IMR-90 (cell line): ENCODE results near the gene NYAP1. TPM values are rescaled to one million over a fixed set of nuclear protein-coding genes. Genes with fewer than 3 reads are reported as not detected.
A peak's percentile ranks its signal among the peaks of the same experiment; 100 is the strongest.

Experiments used
- ATAC-seq: fragments of 200-7000 bp; cut with Tn5 transposase; 2 replicates; pipeline ENCODE4 v1.9.1; 2020; ENCODE audit warnings: low read depth, mild to moderate bottlenecking, moderate library complexity
- BruUV-seq: library from RNA; stranded (reverse); fragments of 400-500 nt; replicated peaks from 2 replicates; lab custom pipeline; 2021; lab: Mats Ljungman, UMichigan
- CTCF ChIA-PET: fragments of 300-600 bp; formaldehyde crosslinking; extraction: SDS; loops from one replicate; lab custom pipeline; 2021; ENCODE audit warnings: antibody characterized with exemption; lab: Yijun Ruan, JAX
- POLR2A ChIA-PET: fragments of 300-600 bp; sonication (Branson Sonifier 250); formaldehyde crosslinking; loops from one replicate; lab custom pipeline; 2022; ENCODE audit warnings: antibody characterized with exemption; ENCODE audit not compliant: unreplicated experiment; lab: Charles Lee
- DNase-seq: peaks from one replicate; pipeline ENCODE4 v3.0.0; 2013
- H2AFZ ChIP-seq: replicated peaks from 2 replicates; pipeline ENCODE3; 2013; ENCODE audit warnings: low read length, mild to moderate bottlenecking; ENCODE audit not compliant: poor library complexity
- H2AK5ac ChIP-seq: 2 replicates; pipeline ENCODE4 v1.6.1; 2013; ENCODE audit warnings: low read depth, low read length, inconsistent platforms
- H2AK9ac ChIP-seq: replicated peaks from 2 replicates; pipeline ENCODE3; 2013; ENCODE audit warnings: mild to moderate bottlenecking, low read depth, low read length, moderate library complexity; ENCODE audit not compliant: poor library complexity
- H2BK120ac ChIP-seq: 2 replicates; pipeline ENCODE4 v1.6.1; 2013; ENCODE audit warnings: low read depth, low read length, inconsistent platforms
- H2BK15ac ChIP-seq: 3 replicates; pipeline ENCODE4 v1.6.1; 2013; ENCODE audit warnings: low read depth, low read length, inconsistent platforms
- H2BK20ac ChIP-seq: 2 replicates; pipeline ENCODE4 v1.6.1; 2013; ENCODE audit warnings: low read depth, mild to moderate bottlenecking, inconsistent platforms, low read length, moderate library complexity
- H2BK5ac ChIP-seq: 2 replicates; pipeline ENCODE4 v1.6.1; 2013; ENCODE audit warnings: mild to moderate bottlenecking, low read depth, low read length, inconsistent platforms; ENCODE audit not compliant: poor library complexity, severe bottlenecking
- H3K14ac ChIP-seq: replicated peaks from 2 replicates; pipeline ENCODE4 v1.6.1; 2013; ENCODE audit warnings: low read depth, low read length, inconsistent platforms
- H3K18ac ChIP-seq: 2 replicates; pipeline ENCODE4 v1.6.1; 2013; ENCODE audit warnings: low read depth, low read length, control low read depth
- H3K23ac ChIP-seq: 2 replicates; pipeline ENCODE4 v1.6.1; 2013; ENCODE audit warnings: low read depth, low read length, inconsistent platforms
- H3K27ac ChIP-seq: 2 replicates; pipeline ENCODE4 v1.5.1; 2013; ENCODE audit warnings: mild to moderate bottlenecking, control low read depth, low read length; ENCODE audit not compliant: insufficient read depth
- H3K27me3 ChIP-seq: 2 replicates; pipeline ENCODE4 v1.6.1; 2013; ENCODE audit warnings: low read length; ENCODE audit not compliant: control insufficient read depth, insufficient read depth
- H3K36me3 ChIP-seq: 2 replicates; pipeline ENCODE4 v1.6.1; 2013; ENCODE audit warnings: low read length, mixed read lengths; ENCODE audit not compliant: control insufficient read depth, insufficient read depth
- H3K4ac ChIP-seq: 2 replicates; pipeline ENCODE4 v1.6.1; 2013; ENCODE audit warnings: low read depth, low read length, inconsistent platforms
- H3K4me1 ChIP-seq: 2 replicates; pipeline ENCODE4 v1.6.1; 2013; ENCODE audit warnings: low read length, mixed read lengths; ENCODE audit not compliant: control insufficient read depth, insufficient read depth
- H3K4me2 ChIP-seq: 2 replicates; pipeline ENCODE4 v1.6.1; 2013; ENCODE audit warnings: low read depth, mild to moderate bottlenecking, control low read depth, low read length, moderate library complexity
- H3K4me3 ChIP-seq: 2 replicates; pipeline ENCODE4 v1.5.1; 2013; ENCODE audit warnings: low read depth, mild to moderate bottlenecking, control low read depth, low read length, moderate library complexity; ENCODE audit not compliant: insufficient read depth
- H3K56ac ChIP-seq: 2 replicates; pipeline ENCODE4 v1.6.1; 2013; ENCODE audit warnings: low read length, inconsistent platforms; ENCODE audit not compliant: insufficient read depth; ENCODE audit errors: extremely low read depth
- H3K79me1 ChIP-seq, 2 experiments: 2 replicates each; pipeline ENCODE4 v1.6.1; 2013; ENCODE audit warnings: low read length in 2 of 2, inconsistent platforms in 1 of 2, low read depth in 1 of 2
- H3K9ac ChIP-seq: 2 replicates; pipeline ENCODE4 v1.6.1; 2013; ENCODE audit warnings: low read depth, low read length, control low read depth
- H3K9me1 ChIP-seq: 2 replicates; pipeline ENCODE4 v1.6.1; 2013; ENCODE audit warnings: low read length, inconsistent platforms; ENCODE audit not compliant: insufficient read depth
- H3K9me3 ChIP-seq: 2 replicates; pipeline ENCODE4 v1.6.1; 2013; ENCODE audit warnings: low read length; ENCODE audit not compliant: control insufficient read depth, insufficient read depth
- H4K20me1 ChIP-seq: 2 replicates; pipeline ENCODE4 v1.6.1; 2013; ENCODE audit warnings: low read length, inconsistent platforms; ENCODE audit not compliant: insufficient read depth
- H4K5ac ChIP-seq: 2 replicates; pipeline ENCODE4 v1.6.1; 2013; ENCODE audit warnings: mild to moderate bottlenecking, low read depth, low read length, control low read depth
- H4K8ac ChIP-seq, 2 experiments: 2 replicates each; pipeline ENCODE4 v1.6.1; 2013; ENCODE audit warnings: low read depth in 2 of 2, low read length in 2 of 2, control low read depth in 1 of 2, inconsistent platforms in 1 of 2
- H4K91ac ChIP-seq: 2 replicates; pipeline ENCODE4 v1.6.1; 2013; ENCODE audit warnings: low read depth, low read length, inconsistent platforms; ENCODE audit not compliant: insufficient read depth
- BHLHE40 ChIP-seq: fragments of 150-350 bp; IDR thresholded peaks from 2 replicates; pipeline ENCODE4 v1.6.1; 2016; ENCODE audit warnings: mild to moderate bottlenecking, low read depth, low read length
- CEBPB ChIP-seq: IDR thresholded peaks from 2 replicates; pipeline ENCODE4 v1.6.1; 2012; ENCODE audit warnings: low read depth, low read length, improper control_type of control experiment
- CHD1 ChIP-seq: IDR thresholded peaks from 2 replicates; pipeline ENCODE4 v1.6.1; 2012; ENCODE audit warnings: low read depth, low read length, improper control_type of control experiment
- FOS ChIP-seq: fragments of 150-350 bp; IDR thresholded peaks from 2 replicates; pipeline ENCODE4 v1.6.1; 2016; ENCODE audit warnings: low read depth, low read length
- MAZ ChIP-seq: IDR thresholded peaks from 2 replicates; pipeline ENCODE4 v1.6.1; 2012; ENCODE audit warnings: low read depth, mild to moderate bottlenecking, low read length, improper control_type of control experiment, moderate library complexity, borderline replicate concordance
- MXI1 ChIP-seq: IDR thresholded peaks from 2 replicates; pipeline ENCODE4 v1.6.1; 2012; ENCODE audit warnings: low read depth, mild to moderate bottlenecking, low read length, moderate library complexity, borderline replicate concordance
- NFE2L2 ChIP-seq: fragments of 150-350 bp; IDR thresholded peaks from 2 replicates; pipeline ENCODE4 v1.6.1; 2016; ENCODE audit warnings: low read depth, mild to moderate bottlenecking, low read length
- POLR2A ChIP-seq: IDR thresholded peaks from 2 replicates; pipeline ENCODE4 v1.6.1; 2012; ENCODE audit warnings: mild to moderate bottlenecking, low read depth, low read length
- RAD21 ChIP-seq: IDR thresholded peaks from 2 replicates; pipeline ENCODE4 v1.6.1; 2012; ENCODE audit warnings: low read length, improper control_type of control experiment
- RCOR1 ChIP-seq: IDR thresholded peaks from 2 replicates; pipeline ENCODE4 v1.6.1; 2012; ENCODE audit warnings: mild to moderate bottlenecking, low read length, improper control_type of control experiment; ENCODE audit not compliant: insufficient replicate concordance
- RFX5 ChIP-seq: IDR thresholded peaks from 2 replicates; pipeline ENCODE4 v1.8.0; 2012; ENCODE audit warnings: low read depth, mild to moderate bottlenecking, low read length, moderate library complexity
- SMC3 ChIP-seq: fragments of 150-350 bp; IDR thresholded peaks from 2 replicates; pipeline ENCODE4 v1.6.1; 2016; ENCODE audit warnings: low read depth, mild to moderate bottlenecking, antibody characterized with exemption, low read length, moderate library complexity
- WGBS, 2 experiments: methylation state at CpG; one replicate each; pipeline versions ENCODE4 v1.1.5 to v1.1.7; 2013; ENCODE audit warnings: missing lambda C conversion rate in 2 of 2; ENCODE audit not compliant: insufficient read length in 1 of 2; ENCODE audit errors: extremely low coverage in 2 of 2; 5-methylcytosine and 5-hydroxymethylcytosine counted together
- dilution Hi-C: fragments of 300-500 bp; cut with HindIII; formaldehyde crosslinking; loops from one replicate; pipeline ENCODE4 v1.14.3; 2018; ENCODE audit warnings: low sequenced_read_pairs; ENCODE audit not compliant: unreplicated experiment
- in situ Hi-C: fragments of 300-500 bp; cut with MboI; formaldehyde crosslinking; loops from 3 replicates; pipeline ENCODE4 v1.14.3; 2019; ENCODE audit warnings: low sequenced_read_pairs, inconsistent platforms, mixed read lengths
- intact Hi-C: fragments of 100-400 bp; cut with micrococcal nuclease; formaldehyde crosslinking; loops from 2 replicates; pipeline ENCODE4 v1.10.0; 2022
- polyA plus RNA-seq, 3 experiments: library from polyadenylated mRNA; depleted of rRNA; stranded (reverse); fragments of >200 nt; gene quantifications; 2 replicates each; pipeline ENCODE4 v1.2.3, GENCODE V29; 2012; ENCODE audit warnings: low replicate concordance in 1 of 3
- total RNA-seq: library from RNA; depleted of rRNA; stranded (reverse); fragments of >200 nt; gene quantifications from 2 replicates; pipeline ENCODE4 v1.2.3, GENCODE V29; 2012
- TF ChIP-seq, protein P1 (sequence below): conservative IDR thresholded peaks from 2 replicates; pipeline ENCODE4 v1.5.1; 2012; ENCODE audit warnings: mild to moderate bottlenecking, low read depth, low read length, improper control_type of control experiment
- TF ChIP-seq, protein P2 (sequence below): fragments of 150-350 bp; IDR thresholded peaks from 2 replicates; pipeline ENCODE4 v1.6.1; 2016; ENCODE audit warnings: low read depth, mild to moderate bottlenecking, low read length, moderate library complexity, borderline replicate concordance

NYAP1 gene
- total and polyA plus RNA-seq, 2 of the 4 experiments (the other 2 are of a cell fraction): 0.18 to 1.3 TPM

- 79% methylated on average over 5 of the region's 25 CpGs; no CpG with 5 or more reads in 1 of the 2 experiments for WGBS, 2 experiments
- intact Hi-C loops (loop anchor here (5.0 kb wide), 1 partner anchor 57 kb away; no protein-coding TSS in a partner anchor), dilution Hi-C loops (no loop called here), in situ Hi-C loops (no loop called here)
- Histone ChIP-seq H3K4me2 (no peak overlapping the region), H3K4me1 (no peaks in the 10 kb centered on the region; the same call in 1 of the 2 replicates), H2BK5ac (no peak overlapping the region), H3K18ac (no peak overlapping the region), H3K23ac (no peak overlapping the region), H3K79me1 (no peaks in the 10 kb centered on the region), H2AFZ (peak overlapping the region; percentile 8), H3K4me3 (no peak overlapping the region), H4K5ac (no peak overlapping the region), H2BK15ac (no peak overlapping the region), H4K91ac (no peak overlapping the region), H2AK9ac (no peak overlapping the region), H3K14ac (no peak overlapping the region), H2BK20ac (no peak overlapping the region), H3K4ac (no peak overlapping the region), H2BK120ac (no peak overlapping the region), H3K27ac (no peak overlapping the region), H3K56ac (no peak overlapping the region), H3K9ac (no peak overlapping the region), H3K9me3 (no peaks in the 10 kb centered on the region), H3K27me3 (peaks cover 12% of the 10 kb centered on the region; the same call in 1 of the 2 replicates), H3K9me1 (no peaks in the 10 kb centered on the region), H3K36me3 (no peaks in the 10 kb centered on the region), H4K8ac (no peak overlapping the region), H4K20me1 (0 out of 2 replicates have a peak, but pooled peaks cover 3% of the 10 kb centered on the region), H2AK5ac (no peak overlapping the region)
- BruUV-seq: no TSS peak
- CTCF ChIA-PET: interaction anchor here (0.6 kb wide), 1 partner anchor 51 kb away, joined by 4 read pairs; no protein-coding TSS in a partner anchor
- POLR2A ChIA-PET: no interaction called here
- TF ChIP-seq RAD21: no peak
- no peak for TF ChIP-seq CEBPB
- no peak for TF ChIP-seq MXI1
- TF ChIP-seq RCOR1: no peak
- TF ChIP-seq, protein P1, sequence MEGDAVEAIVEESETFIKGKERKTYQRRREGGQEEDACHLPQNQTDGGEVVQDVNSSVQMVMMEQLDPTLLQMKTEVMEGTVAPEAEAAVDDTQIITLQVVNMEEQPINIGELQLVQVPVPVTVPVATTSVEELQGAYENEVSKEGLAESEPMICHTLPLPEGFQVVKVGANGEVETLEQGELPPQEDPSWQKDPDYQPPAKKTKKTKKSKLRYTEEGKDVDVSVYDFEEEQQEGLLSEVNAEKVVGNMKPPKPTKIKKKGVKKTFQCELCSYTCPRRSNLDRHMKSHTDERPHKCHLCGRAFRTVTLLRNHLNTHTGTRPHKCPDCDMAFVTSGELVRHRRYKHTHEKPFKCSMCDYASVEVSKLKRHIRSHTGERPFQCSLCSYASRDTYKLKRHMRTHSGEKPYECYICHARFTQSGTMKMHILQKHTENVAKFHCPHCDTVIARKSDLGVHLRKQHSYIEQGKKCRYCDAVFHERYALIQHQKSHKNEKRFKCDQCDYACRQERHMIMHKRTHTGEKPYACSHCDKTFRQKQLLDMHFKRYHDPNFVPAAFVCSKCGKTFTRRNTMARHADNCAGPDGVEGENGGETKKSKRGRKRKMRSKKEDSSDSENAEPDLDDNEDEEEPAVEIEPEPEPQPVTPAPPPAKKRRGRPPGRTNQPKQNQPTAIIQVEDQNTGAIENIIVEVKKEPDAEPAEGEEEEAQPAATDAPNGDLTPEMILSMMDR: no peak
- TF ChIP-seq, protein P2, sequence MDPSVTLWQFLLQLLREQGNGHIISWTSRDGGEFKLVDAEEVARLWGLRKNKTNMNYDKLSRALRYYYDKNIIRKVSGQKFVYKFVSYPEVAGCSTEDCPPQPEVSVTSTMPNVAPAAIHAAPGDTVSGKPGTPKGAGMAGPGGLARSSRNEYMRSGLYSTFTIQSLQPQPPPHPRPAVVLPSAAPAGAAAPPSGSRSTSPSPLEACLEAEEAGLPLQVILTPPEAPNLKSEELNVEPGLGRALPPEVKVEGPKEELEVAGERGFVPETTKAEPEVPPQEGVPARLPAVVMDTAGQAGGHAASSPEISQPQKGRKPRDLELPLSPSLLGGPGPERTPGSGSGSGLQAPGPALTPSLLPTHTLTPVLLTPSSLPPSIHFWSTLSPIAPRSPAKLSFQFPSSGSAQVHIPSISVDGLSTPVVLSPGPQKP: no peak
- TF ChIP-seq FOS: no peak
- TF ChIP-seq MAZ: no peak
- no peak for TF ChIP-seq RFX5
- TF ChIP-seq SMC3: no peak
- no peak for TF ChIP-seq CHD1
- no peak for TF ChIP-seq BHLHE40
- no peak for TF ChIP-seq NFE2L2
- TF ChIP-seq POLR2A: no peak
- no peak for ATAC-seq
- DNase-seq: no peak
Observed at GRCh38 chr7:100490483-100491191, 6.9 kb downstream of the NYAP1 start.
